ENCODE results near the gene RAVER2.
"Not testable (repeated sequence)": the region's sequence is repeated elsewhere in the genome, so short reads cannot be mapped to it uniquely, and the experiment has no call there.

Gene RAVER2

GRCh38 chr1:64750092-64750491 lies 5.2 kb downstream of the RAVER2 start:
- DNase-seq, result no peak

GRCh38 chr1:64750875-64751274 lies 6.0 kb downstream of the RAVER2 start:
- no peak for DNase-seq

GRCh38 chr1:64754173-64754572 lies 9.3 kb downstream of the RAVER2 start:
- no peak for DNase-seq

GRCh38 chr1:64755361-64755760 lies 10.5 kb downstream of the RAVER2 start:
- no peak for DNase-seq

GRCh38 chr1:64756770-64757169 lies 11.9 kb downstream of the RAVER2 start:
- DNase-seq, result no peak

GRCh38 chr1:64757213-64757612 lies 12.3 kb downstream of the RAVER2 start:
- no peak for DNase-seq

GRCh38 chr1:64758233-64758632 lies 13.4 kb downstream of the RAVER2 start:
- no peak for DNase-seq

- DNase-seq, result no peak
Measured at GRCh38 chr1:64759968-64760367, 15.1 kb downstream of the RAVER2 start.

- no peak for DNase-seq
Measured at GRCh38 chr1:64765012-64765411, 20.1 kb downstream of the RAVER2 start.

GRCh38 chr1:64765826-64766225 lies 21.0 kb downstream of the RAVER2 start:
- DNase-seq, result no peak

GRCh38 chr1:64766429-64766828 lies 21.6 kb downstream of the RAVER2 start:
- DNase-seq, result no peak

- no peak for DNase-seq
Measured at GRCh38 chr1:64769482-64769881, 24.6 kb downstream of the RAVER2 start.

GRCh38 chr1:64769971-64770370 lies 25.1 kb downstream of the RAVER2 start:
- DNase-seq, result no peak

- not testable (repeated sequence) for DNase-seq
Measured at GRCh38 chr1:64773306-64773705, 28.4 kb downstream of the RAVER2 start.

GRCh38 chr1:64775113-64775512 lies 30.2 kb downstream of the RAVER2 start:
- DNase-seq, result no peak

- not testable (repeated sequence) for DNase-seq
Measured at GRCh38 chr1:64782044-64782443, 37.2 kb downstream of the RAVER2 start.

- not testable (repeated sequence) for DNase-seq
Measured at GRCh38 chr1:64782848-64783247, 38.0 kb downstream of the RAVER2 start.

- DNase-seq, result no peak
Measured at GRCh38 chr1:64790832-64791487, 46.1 kb downstream of the RAVER2 start.

GRCh38 chr1:64798872-64799271 lies 54.0 kb downstream of the RAVER2 start:
- DNase-seq, result no peak

GRCh38 chr1:64801851-64802523 lies 57.1 kb downstream of the RAVER2 start:
- no peak for DNase-seq

- no peak for DNase-seq
Measured at GRCh38 chr1:64809309-64809708, 64.4 kb downstream of the RAVER2 start.

- no peak for DNase-seq
Measured at GRCh38 chr1:64810001-64810400, 65.1 kb downstream of the RAVER2 start.

- no peak for DNase-seq
Measured at GRCh38 chr1:64811131-64811530, 66.3 kb downstream of the RAVER2 start.

GRCh38 chr1:64814427-64814826 lies 69.6 kb downstream of the RAVER2 start:
- DNase-seq, result no peak

- DNase-seq, result not testable (repeated sequence)
Measured at GRCh38 chr1:64817364-64817763, 72.5 kb downstream of the RAVER2 start.

All from stimulated activated CD4-positive, alpha-beta T cell treated with anti-CD3 and anti-CD28 coated beads, Interleukin-4, amount 100 ng/mL, for 24 hours (primary cell).